GM12801 (cell line): ENCODE measurements around the gene PYURF.

Experiments
- CTCF ChIP-seq: IDR thresholded peaks from one replicate; pipeline ENCODE4 v1.5.1; 2011; ENCODE audit warnings: control low read depth; ENCODE audit not compliant: insufficient read length; ENCODE audit errors: extremely low read depth

PYURF gene

GRCh38 chr4:88533088-88533790 lies 9.7 kb upstream of the PYURF start:
- no peak for TF ChIP-seq CTCF

GRCh38 chr4:88531549-88531948 lies 8.0 kb upstream of the PYURF start:
- TF ChIP-seq CTCF = no peak

- no peak for TF ChIP-seq CTCF
Observed at GRCh38 chr4:88528861-88529260, 5.3 kb upstream of the PYURF start.

- TF ChIP-seq CTCF = no peak
Observed at GRCh38 chr4:88527787-88528186, 4.2 kb upstream of the PYURF start.

GRCh38 chr4:88526221-88526815 lies 2.7 kb upstream of the PYURF start:
- no peak for TF ChIP-seq CTCF

GRCh38 chr4:88524171-88524570 lies 595 bp upstream of the PYURF start:
- TF ChIP-seq CTCF = no peak

- TF ChIP-seq CTCF = no peak
Observed at GRCh38 chr4:88522702-88523324, 763 bp downstream of the PYURF start.
